AG10803 (cell line): Measurements from ENCODE around the gene SH3GL2.

Experiments
- DNase-seq: peaks from one replicate; pipeline ENCODE4 v3.0.0; 2010; ENCODE audit warnings: low read depth
- H3K4me3 ChIP-seq: 2 replicates; pipeline ENCODE4 v1.5.1; 2011; ENCODE audit warnings: mild to moderate bottlenecking, low read length, control low read depth
- TF ChIP-seq, protein P1 (sequence below): conservative IDR thresholded peaks from 2 replicates; pipeline ENCODE4 v1.5.1; 2011; ENCODE audit warnings: mild to moderate bottlenecking, low read length, control low read depth, inconsistent platforms

Gene SH3GL2

GRCh38 chr9:17622141-17622540, 43.3 kb downstream of the SH3GL2 start:
- no peak overlapping the region for H3K4me3 ChIP-seq
- TF ChIP-seq, protein P1, sequence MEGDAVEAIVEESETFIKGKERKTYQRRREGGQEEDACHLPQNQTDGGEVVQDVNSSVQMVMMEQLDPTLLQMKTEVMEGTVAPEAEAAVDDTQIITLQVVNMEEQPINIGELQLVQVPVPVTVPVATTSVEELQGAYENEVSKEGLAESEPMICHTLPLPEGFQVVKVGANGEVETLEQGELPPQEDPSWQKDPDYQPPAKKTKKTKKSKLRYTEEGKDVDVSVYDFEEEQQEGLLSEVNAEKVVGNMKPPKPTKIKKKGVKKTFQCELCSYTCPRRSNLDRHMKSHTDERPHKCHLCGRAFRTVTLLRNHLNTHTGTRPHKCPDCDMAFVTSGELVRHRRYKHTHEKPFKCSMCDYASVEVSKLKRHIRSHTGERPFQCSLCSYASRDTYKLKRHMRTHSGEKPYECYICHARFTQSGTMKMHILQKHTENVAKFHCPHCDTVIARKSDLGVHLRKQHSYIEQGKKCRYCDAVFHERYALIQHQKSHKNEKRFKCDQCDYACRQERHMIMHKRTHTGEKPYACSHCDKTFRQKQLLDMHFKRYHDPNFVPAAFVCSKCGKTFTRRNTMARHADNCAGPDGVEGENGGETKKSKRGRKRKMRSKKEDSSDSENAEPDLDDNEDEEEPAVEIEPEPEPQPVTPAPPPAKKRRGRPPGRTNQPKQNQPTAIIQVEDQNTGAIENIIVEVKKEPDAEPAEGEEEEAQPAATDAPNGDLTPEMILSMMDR = no peak
- no peak for DNase-seq

DNA sequence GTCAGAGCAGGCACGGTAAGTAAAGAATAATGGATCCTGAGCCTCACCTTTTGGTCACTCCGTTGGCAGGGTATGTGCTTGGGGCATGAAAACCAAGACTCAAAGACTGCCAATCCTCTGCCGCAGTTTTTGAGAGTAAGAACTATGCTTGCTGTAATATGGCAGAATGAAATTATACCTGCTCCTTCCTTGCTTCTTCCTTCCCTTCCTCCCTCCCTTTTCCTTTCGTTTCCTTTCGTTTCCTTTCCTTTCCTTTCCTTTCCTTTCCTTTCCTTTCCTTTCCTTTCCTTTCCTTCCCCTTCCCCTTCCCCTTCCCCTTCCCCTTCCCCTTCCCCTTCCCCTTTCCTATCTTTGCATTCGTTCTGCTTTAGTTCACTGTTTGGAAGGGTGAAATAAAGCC, 43.9 kb downstream of the SH3GL2 start:
- no peak overlapping the region for H3K4me3 ChIP-seq
- TF ChIP-seq, protein P1 = no peak
- DNase-seq = no peak

- no peak overlapping the region for H3K4me3 ChIP-seq
- no peak for DNase-seq
These were observed 45.1 kb downstream of the SH3GL2 start for GRCh38 chr9:17623965-17624364.

DNA sequence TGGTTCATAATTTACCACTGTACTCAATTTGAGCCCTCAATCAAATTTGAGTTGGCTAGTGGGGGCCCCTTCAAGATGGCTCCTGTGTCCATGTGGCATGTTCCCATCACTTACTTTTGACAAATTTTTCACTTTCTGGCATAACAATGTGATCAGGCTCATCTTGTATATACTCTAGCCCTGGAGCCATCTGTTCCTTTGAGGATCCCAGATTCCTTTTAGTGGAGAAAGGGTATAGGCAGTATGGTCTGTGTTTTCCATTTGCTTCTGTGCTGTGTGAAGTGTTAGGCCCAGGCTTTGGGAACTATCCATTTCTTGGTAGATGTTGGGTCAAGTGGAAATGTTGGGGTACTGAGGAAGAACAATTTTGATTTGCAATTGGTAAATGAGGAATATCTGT, 45.7 kb downstream of the SH3GL2 start:
- H3K4me3 ChIP-seq = no peak overlapping the region
- no peak for DNase-seq
- TF ChIP-seq, protein P1 = no peak

More at GRCh38 chr9:17623965-17624364, 45.1 kb downstream of the SH3GL2 start:
- TF ChIP-seq, protein P1 = no peak

DNA sequence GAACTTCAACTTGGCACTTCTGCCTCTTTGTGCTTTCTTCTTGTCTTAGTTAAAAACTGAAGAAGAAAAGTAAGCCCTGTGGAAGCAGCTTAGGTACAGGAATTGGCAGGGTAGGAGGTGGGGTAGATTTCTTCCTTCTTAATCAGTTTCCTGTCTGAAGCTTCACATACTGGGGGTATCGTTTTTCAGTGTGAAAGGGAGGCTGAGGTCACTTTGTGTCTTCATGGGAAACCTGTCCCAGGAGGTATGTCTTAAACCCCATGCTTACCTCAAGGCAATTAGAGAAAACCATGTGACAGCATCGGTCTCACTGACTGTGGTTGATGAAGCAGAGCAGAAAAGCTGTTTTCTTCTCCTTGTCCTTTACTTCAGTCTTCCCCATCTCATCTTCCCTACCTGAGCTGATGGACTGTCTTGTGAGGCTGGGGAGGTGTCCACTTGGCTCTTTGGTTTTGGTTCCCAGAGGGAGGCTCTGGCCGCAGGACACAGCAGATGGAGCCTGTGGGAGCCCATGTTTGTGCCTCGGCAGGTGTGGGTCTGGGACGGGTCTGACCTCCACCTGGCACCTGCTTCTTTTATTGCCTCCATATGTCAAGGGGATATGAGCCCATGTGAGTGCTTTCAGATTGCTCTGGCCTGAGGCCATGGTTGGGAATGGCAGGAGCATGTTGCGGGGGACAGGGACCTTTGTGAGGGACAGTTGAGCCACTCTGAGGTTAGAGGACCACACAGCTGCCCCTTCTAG, 47.0 kb downstream of the SH3GL2 start:
- TF ChIP-seq, protein P1 = no peak
- no peak for DNase-seq

GRCh38 chr9:17627641-17628040, 48.8 kb downstream of the SH3GL2 start:
- TF ChIP-seq, protein P1 = no peak
- no peak for DNase-seq
- H3K4me3 ChIP-seq = no peak overlapping the region

More for the DNA sequence above, 47.0 kb downstream of the SH3GL2 start:
- no peak overlapping the region for H3K4me3 ChIP-seq

DNA sequence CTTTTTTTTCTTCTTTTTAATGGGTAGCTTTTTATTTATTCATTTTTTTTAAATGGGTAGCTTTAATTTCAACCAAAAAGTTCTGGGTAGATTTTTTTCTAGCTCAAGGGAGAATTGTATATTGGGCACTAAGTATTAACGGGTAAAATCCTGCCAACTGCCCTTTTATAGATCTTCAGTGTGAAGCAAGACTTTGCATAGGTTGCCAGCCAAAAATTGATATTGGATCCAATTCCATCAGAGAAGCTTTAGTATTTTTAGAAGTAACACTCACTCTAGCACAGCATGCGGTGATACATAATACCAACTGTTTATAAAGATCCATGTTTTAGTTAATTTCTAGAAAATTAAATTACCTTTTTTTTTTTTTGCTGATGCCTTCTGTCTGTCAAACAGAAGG, 49.8 kb downstream of the SH3GL2 start:
- H3K4me3 ChIP-seq = no peak overlapping the region
- TF ChIP-seq, protein P1 = no peak
- DNase-seq = no peak
